Thyroid gland (tissue), 4 donors: ENCODE measurements around the gene TMEM229B. TPM values are rescaled to one million over a fixed set of nuclear protein-coding genes. Genes with fewer than 3 reads are reported as not detected.

Experiments
- DNase-seq, 2 donors: peaks; one replicate each; pipeline ENCODE4 v3.0.0-alpha.2; 2019
- H3K27ac ChIP-seq, 3 donors: fragments of 200-600 bp; sonication (generic); 1 replicate in 2 of 3; 2 replicates in 1 of 3; pipeline ENCODE4 v1.5.1; 2016 to 2019; ENCODE audit warnings: mild to moderate bottlenecking in 1 of 3, moderate library complexity in 1 of 3
- H3K27me3 ChIP-seq: fragments of 200-600 bp; sonication (generic); one replicate; pipeline ENCODE4 v1.5.1; 2019
- H3K36me3 ChIP-seq, 2 donors: fragments of 200-600 bp; sonication (generic); one replicate each; pipeline ENCODE4 v1.5.1; 2016 to 2019
- H3K4me1 ChIP-seq, 2 donors: fragments of 200-600 bp; sonication (generic); one replicate each; pipeline ENCODE4 v1.5.1; 2017 to 2019
- H3K4me3 ChIP-seq, 3 donors: fragments of 200-600 bp; sonication (generic); replicated peaks in 1 of 3; 1 replicate in 2 of 3; 2 replicates in 1 of 3; pipeline ENCODE4 v1.5.1; 2016; ENCODE audit warnings: mild to moderate bottlenecking in 1 of 3
- H3K9me3 ChIP-seq: fragments of 200-600 bp; sonication (generic); one replicate; pipeline ENCODE4 v1.5.1; 2017
- POLR2A ChIP-seq, 2 donors: fragments of 450-650 bp; IDR thresholded peaks; one replicate each; pipeline ENCODE4 v1.6.1; 2017; ENCODE audit warnings: antibody characterized with exemption in 2 of 2, mild to moderate bottlenecking in 2 of 2, moderate library complexity in 1 of 2
- WGBS, 2 donors: methylation state at CpG; one replicate each; pipeline ENCODE4 v1.1.5; 2017; 5-methylcytosine and 5-hydroxymethylcytosine counted together
- intact Hi-C: fragments of 100-400 bp; cut with DNase I; formaldehyde crosslinking; loops from one replicate; pipeline ENCODE4 v1.15.1; 2023
- total RNA-seq, 4 donors: library from RNA; depleted of rRNA; stranded (reverse); fragments of >200 nt; gene quantifications; one replicate each; pipeline ENCODE4 v1.2.3, GENCODE V29; 2016
- TF ChIP-seq, protein P1 (sequence below), 6 experiments: fragments of 200-600 bp in 3 of 6; fragments of 450-650 bp in 3 of 6; sonication (generic) in 3 of 6; IDR thresholded peaks; one replicate each; pipeline ENCODE4 v1.5.1; 2016 to 2019; ENCODE audit warnings: antibody characterized with exemption in 6 of 6, mild to moderate bottlenecking in 2 of 6, inconsistent platforms in 1 of 6, moderate library complexity in 1 of 6

Gene TMEM229B
- total RNA-seq, 4 donors from 2014 or later: 27.3 to 63.5 (median 35.0) TPM

DNA sequence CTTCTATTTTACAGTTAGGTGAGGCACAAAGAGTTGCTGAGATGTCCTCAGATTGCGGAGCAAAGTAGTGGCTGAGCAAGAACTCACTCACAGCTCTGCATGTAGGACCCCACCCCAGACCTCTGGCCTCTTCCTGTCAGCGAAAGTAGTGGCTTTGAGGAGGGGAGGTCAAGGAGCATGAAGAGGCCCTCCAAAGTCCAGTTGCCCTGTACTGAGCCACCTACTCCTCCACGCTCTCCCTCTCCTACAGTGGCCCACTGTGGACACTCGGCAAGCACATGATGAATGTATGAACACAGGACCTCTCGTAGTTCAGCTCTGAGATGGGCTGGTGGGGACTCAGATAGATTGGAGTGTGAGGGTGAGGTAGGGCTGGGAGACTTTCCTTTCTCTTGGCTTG is 39.2 kb upstream of the TMEM229B start:
- Histone ChIP-seq H3K36me3 (no peaks in the 10 kb centered on the region), H3K4me3 (no peak overlapping the region), H3K27ac (peak overlapping the region in 2 of 3 donors; percentile 45 to 57), H3K4me1 (peaks cover 49 to 62% of the 10 kb centered on the region in 2 donors), H3K9me3 (no peaks in the 10 kb centered on the region), H3K27me3 (no peaks in the 10 kb centered on the region)
- DNase-seq: peak; percentile 34 to 59
- 44 to 56% methylated on average over 5 of the region's 5 CpGs for WGBS, 2 donors
- no peak for TF ChIP-seq POLR2A (IDR thresholded peaks at IDR 0.05)
- TF ChIP-seq, protein P1, sequence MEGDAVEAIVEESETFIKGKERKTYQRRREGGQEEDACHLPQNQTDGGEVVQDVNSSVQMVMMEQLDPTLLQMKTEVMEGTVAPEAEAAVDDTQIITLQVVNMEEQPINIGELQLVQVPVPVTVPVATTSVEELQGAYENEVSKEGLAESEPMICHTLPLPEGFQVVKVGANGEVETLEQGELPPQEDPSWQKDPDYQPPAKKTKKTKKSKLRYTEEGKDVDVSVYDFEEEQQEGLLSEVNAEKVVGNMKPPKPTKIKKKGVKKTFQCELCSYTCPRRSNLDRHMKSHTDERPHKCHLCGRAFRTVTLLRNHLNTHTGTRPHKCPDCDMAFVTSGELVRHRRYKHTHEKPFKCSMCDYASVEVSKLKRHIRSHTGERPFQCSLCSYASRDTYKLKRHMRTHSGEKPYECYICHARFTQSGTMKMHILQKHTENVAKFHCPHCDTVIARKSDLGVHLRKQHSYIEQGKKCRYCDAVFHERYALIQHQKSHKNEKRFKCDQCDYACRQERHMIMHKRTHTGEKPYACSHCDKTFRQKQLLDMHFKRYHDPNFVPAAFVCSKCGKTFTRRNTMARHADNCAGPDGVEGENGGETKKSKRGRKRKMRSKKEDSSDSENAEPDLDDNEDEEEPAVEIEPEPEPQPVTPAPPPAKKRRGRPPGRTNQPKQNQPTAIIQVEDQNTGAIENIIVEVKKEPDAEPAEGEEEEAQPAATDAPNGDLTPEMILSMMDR (IDR thresholded peaks at IDR 0.05): no peak
- intact Hi-C loops: loop anchor here (5.0 kb wide), 1 partner anchor 45 kb away; no protein-coding TSS in a partner anchor

DNA sequence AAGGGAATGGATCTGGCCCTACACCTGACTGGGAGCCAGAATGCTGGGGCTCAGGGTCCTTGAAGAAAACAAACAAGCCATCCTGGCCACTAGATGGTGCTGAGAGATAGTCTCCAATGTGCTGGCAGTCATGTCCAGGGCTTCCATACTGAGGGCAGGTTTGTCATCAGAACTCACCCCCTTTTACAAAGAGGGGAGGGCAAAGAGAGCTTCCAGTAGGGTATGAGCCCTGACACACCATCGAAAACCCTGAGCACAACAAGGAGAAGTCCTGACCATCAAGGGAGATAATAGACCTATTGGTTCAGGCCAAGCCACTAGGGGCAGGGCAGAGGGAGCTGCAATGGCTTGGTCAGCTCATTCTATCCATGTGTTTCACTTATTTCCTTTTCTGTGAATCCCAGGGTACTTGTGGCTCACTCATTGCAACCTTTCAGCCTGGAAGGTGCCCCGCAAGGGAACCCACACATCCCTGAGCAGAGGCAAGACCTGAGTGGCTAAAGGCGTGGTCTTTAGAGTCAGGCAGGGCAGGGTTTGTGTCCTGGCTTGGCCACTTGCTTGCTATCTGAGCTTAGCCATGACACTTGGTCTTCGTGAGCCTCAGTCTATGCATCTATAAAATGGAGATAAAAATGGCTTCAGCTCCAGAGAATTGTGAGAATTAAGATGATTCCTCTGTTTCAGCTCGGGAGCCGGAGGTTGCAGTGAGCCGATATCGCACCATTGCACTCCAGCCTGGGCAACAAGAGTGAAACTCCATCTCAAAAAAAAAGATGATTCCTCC is 38.3 kb upstream of the TMEM229B start:
- Histone ChIP-seq H3K9me3 (no peaks in the 10 kb centered on the region), H3K4me1 (peaks cover 41 to 55% of the 10 kb centered on the region in 2 donors), H3K27me3 (no peaks in the 10 kb centered on the region), H3K4me3 (no peak overlapping the region), H3K36me3 (no peaks in the 10 kb centered on the region), H3K27ac (peak overlapping the region in 2 of 3 donors; percentile 1 to 38)
- intact Hi-C loops: loop anchor here (5.0 kb wide), 1 partner anchor 45 kb away; no protein-coding TSS in a partner anchor
- TF ChIP-seq, protein P1 (IDR thresholded peaks at IDR 0.05): peak; percentile 17 to 95 (median 64)
- TF ChIP-seq POLR2A (IDR thresholded peaks at IDR 0.05): no peak
- 77 to 84% methylated on average over 7 to 8 of the region's 8 CpGs for WGBS, 2 donors
- DNase-seq: peak; percentile 59 to 62

DNA sequence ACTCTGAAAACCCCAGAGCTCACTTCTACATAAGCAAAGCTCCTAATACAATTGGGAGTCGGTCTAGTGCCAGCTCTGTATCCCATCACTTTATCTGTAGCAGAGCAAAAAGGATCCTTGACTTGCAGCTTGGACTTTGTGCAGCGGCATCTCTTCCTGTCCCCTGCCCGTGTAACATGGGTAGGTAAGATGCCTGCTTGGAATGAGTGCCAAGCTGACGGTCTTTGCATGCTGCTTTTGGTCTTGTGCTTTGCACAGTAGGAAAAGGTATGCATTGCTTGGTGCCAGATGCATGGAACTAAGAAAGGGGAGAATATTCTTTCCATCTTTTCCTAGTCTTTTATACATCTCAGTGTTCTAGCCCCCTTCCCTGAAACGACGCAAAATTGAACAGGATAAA is 37.7 kb upstream of the TMEM229B start:
- H3K27ac ChIP-seq: no peak overlapping the region
- 67 to 71% methylated on average over 6 of the region's 6 CpGs for WGBS, 2 donors
- no peaks in the 10 kb centered on the region for H3K9me3 ChIP-seq
- no peaks in the 10 kb centered on the region for H3K27me3 ChIP-seq
- H3K4me3 ChIP-seq: no peak overlapping the region
- intact Hi-C loops: loop anchor here (5.0 kb wide), 1 partner anchor 46 kb away; no protein-coding TSS in a partner anchor
- TF ChIP-seq, protein P1 (IDR thresholded peaks at IDR 0.05): no peak
- no peak for TF ChIP-seq POLR2A (IDR thresholded peaks at IDR 0.05)
- H3K36me3 ChIP-seq: no peaks in the 10 kb centered on the region
- DNase-seq: no peak
- peaks cover 36 to 50% of the 10 kb centered on the region in 2 donors for H3K4me1 ChIP-seq

DNA sequence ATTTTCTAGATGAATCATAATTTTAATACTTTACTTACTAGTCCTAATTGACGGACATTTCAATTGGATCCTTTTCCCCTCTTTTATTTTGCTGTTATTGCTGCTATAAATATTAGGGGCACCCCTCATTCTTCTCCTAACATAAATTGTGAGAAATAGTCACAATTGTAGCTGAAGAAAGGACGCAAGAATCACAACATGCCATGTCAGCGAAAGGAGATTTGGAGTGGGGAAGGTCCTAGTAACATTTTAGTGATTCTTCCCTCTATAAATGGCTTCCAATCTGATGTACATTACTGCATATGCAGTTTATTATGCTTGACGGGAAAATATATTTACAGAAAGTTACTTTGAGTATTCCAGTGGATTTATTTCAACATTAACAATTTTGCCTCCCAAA is 36.9 kb upstream of the TMEM229B start:
- no peak overlapping the region for H3K4me3 ChIP-seq
- no peak for DNase-seq
- H3K36me3 ChIP-seq: no peaks in the 10 kb centered on the region
- TF ChIP-seq POLR2A (IDR thresholded peaks at IDR 0.05): no peak
- TF ChIP-seq, protein P1 (IDR thresholded peaks at IDR 0.05): no peak
- H3K27me3 ChIP-seq: no peaks in the 10 kb centered on the region
- intact Hi-C loops: loop anchor here (5.0 kb wide), 1 partner anchor 47 kb away; no protein-coding TSS in a partner anchor
- 82 to 90% methylated on average over 4 of the region's 4 CpGs for WGBS, 2 donors
- H3K9me3 ChIP-seq: no peaks in the 10 kb centered on the region
- H3K27ac ChIP-seq: no peak overlapping the region
- peaks cover 33 to 44% of the 10 kb centered on the region in 2 donors for H3K4me1 ChIP-seq

DNA sequence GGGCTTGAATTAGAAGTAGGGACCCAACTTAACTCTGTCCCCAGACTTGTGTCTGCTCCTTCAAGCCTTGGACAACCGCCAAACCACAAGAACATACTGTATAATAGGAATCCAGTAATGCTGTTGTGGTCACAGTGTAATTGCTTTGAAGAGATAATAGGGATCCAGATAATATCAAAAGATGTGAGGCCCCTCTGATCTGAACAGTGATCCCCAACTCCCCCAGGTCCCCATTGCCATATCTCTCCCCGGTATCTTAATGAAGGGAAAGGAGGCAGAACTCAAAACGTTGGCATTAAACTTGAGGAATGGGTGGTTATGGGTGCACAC is 36.1 kb upstream of the TMEM229B start:
- TF ChIP-seq, protein P1 (IDR thresholded peaks at IDR 0.05): no peak
- no peak for TF ChIP-seq POLR2A (IDR thresholded peaks at IDR 0.05)
- 59 to 71% methylated on average over 3 of the region's 3 CpGs for WGBS, 2 donors
- peaks cover 28 to 38% of the 10 kb centered on the region in 2 donors for H3K4me1 ChIP-seq
- no peaks in the 10 kb centered on the region for H3K9me3 ChIP-seq
- intact Hi-C loops: no loop called here
- H3K36me3 ChIP-seq: no peaks in the 10 kb centered on the region
- H3K4me3 ChIP-seq: no peak overlapping the region
- DNase-seq: no peak
- no peaks in the 10 kb centered on the region for H3K27me3 ChIP-seq
- H3K27ac ChIP-seq: no peak overlapping the region
